NCI-H1105 treated with DMSO at 0.1 percent for 48 hours (cell line): Measurements from ENCODE around the gene LMO1.
A peak's percentile ranks its signal among the peaks of the same experiment; 100 is the strongest.

Experiments used
- DNase-seq: peaks from one replicate; lab custom pipeline; 2025; lab: John Stamatoyannopoulos, UW

Gene LMO1

GRCh38 chr11:8263769-8264410 is at the start of gene LMO1:
Gene LMO1, minus strand, starts transcription at chr11:8263878. Its CDS starts 516 bp downstream, at chr11:8263362.
- peak; percentile 85 for DNase-seq

GRCh38 chr11:8312986-8313385 is 49.3 kb upstream of the LMO1 start:
- no peak for DNase-seq

GRCh38 chr11:8311366-8311765 is 47.7 kb upstream of the LMO1 start:
- DNase-seq, result no peak

GRCh38 chr11:8310743-8311298 is 47.1 kb upstream of the LMO1 start:
- DNase-seq, result no peak

GRCh38 chr11:8309862-8310261 is 46.2 kb upstream of the LMO1 start:
- DNase-seq, result peak; percentile 40

GRCh38 chr11:8309311-8309710 is 45.6 kb upstream of the LMO1 start:
- no peak for DNase-seq

GRCh38 chr11:8307601-8308000 is 43.9 kb upstream of the LMO1 start:
- DNase-seq, result no peak

- DNase-seq, result no peak
Measured at GRCh38 chr11:8301622-8302021, 37.9 kb upstream of the LMO1 start.

- no peak for DNase-seq
Measured at GRCh38 chr11:8298801-8299786, 35.4 kb upstream of the LMO1 start.

GRCh38 chr11:8297781-8298440 is 34.2 kb upstream of the LMO1 start:
- no peak for DNase-seq

- DNase-seq, result no peak
Measured at GRCh38 chr11:8296872-8297271, 33.2 kb upstream of the LMO1 start.

GRCh38 chr11:8296038-8296649 is 32.5 kb upstream of the LMO1 start:
- DNase-seq, result peak; percentile 51

GRCh38 chr11:8294251-8294935 is 30.7 kb upstream of the LMO1 start:
- DNase-seq, result no peak

GRCh38 chr11:8293171-8293570 is 29.5 kb upstream of the LMO1 start:
- no peak for DNase-seq

- no peak for DNase-seq
Measured at GRCh38 chr11:8292351-8292750, 28.7 kb upstream of the LMO1 start.

GRCh38 chr11:8291421-8292350 is 28.0 kb upstream of the LMO1 start:
- no peak for DNase-seq

- peak; percentile 88 for DNase-seq
Measured at GRCh38 chr11:8290081-8290810, 26.6 kb upstream of the LMO1 start.

GRCh38 chr11:8289492-8289918 is 25.8 kb upstream of the LMO1 start:
- no peak for DNase-seq

- peak; percentile 44 for DNase-seq
Measured at GRCh38 chr11:8288824-8289491, 25.3 kb upstream of the LMO1 start.
